HepG2 (cell line): Measurements from ENCODE around the gene GCSAM. TPM values are rescaled to one million over a fixed set of nuclear protein-coding genes. Genes with fewer than 3 reads are reported as not detected.
A peak's percentile ranks its signal among the peaks of the same experiment; 100 is the strongest.

Experiments used
- ATAC-seq: fragments of 200-7000 bp; cut with Tn5 transposase; 3 replicates; pipeline ENCODE4 v1.9.1; 2020; ENCODE audit warnings: mild to moderate bottlenecking, moderate library complexity
- BruUV-seq: library from RNA; stranded (reverse); fragments of 400-500 nt; replicated peaks from 2 replicates; lab custom pipeline; 2021; lab: Mats Ljungman, UMichigan
- CTCF ChIA-PET: fragments of 300-600 bp; formaldehyde crosslinking; extraction: SDS; loops from one replicate; lab custom pipeline; 2021; ENCODE audit warnings: low total read pairs, inconsistent platforms, low intra/inter-chr PET ratio; lab: Yijun Ruan, JAX
- POLR2A ChIA-PET: fragments of 350-600 bp; sonication (Branson Sonifier 250); formaldehyde crosslinking; loops from one replicate; lab custom pipeline; 2020; ENCODE audit warnings: antibody characterized with exemption, inconsistent platforms; lab: Yijun Ruan, JAX
- DNase-seq: peaks from one replicate; pipeline ENCODE4 v3.0.0-alpha.2; 2015; ENCODE audit warnings: low spot score
- FAIRE-seq: peaks from 3 replicates; lab custom pipeline; 2011; peaks lifted over from hg19 to GRCh38; lab: Jason Lieb, UNC
- H2AFZ ChIP-seq: one replicate; pipeline ENCODE4 v1.6.1; 2011; ENCODE audit warnings: low read length, inconsistent platforms
- H3K27ac ChIP-seq: fragments of 300-600 bp; 3 replicates; pipeline ENCODE4 v1.8.0; 2011; ENCODE audit warnings: mixed run types, mild to moderate bottlenecking, mixed read lengths, low read length, inconsistent platforms; ENCODE audit not compliant: insufficient read depth; ENCODE audit errors: extremely low read length
- H3K27me3 ChIP-seq, 2 experiments: fragments of 200-600 bp in 1 of 2; 2 replicates in 1 of 2; 3 replicates in 1 of 2; pipeline versions ENCODE4 v1.6.0 to v1.8.0; 2011; ENCODE audit warnings: low read length in 2 of 2, mild to moderate bottlenecking in 2 of 2, moderate library complexity in 2 of 2, inconsistent platforms in 1 of 2; ENCODE audit not compliant: insufficient read depth in 2 of 2, control insufficient read depth in 1 of 2
- H3K36me3 ChIP-seq, 2 experiments: fragments of 200-600 bp in 1 of 2; replicated peaks in 1 of 2; 2 replicates in 1 of 2; 3 replicates in 1 of 2; pipeline versions ENCODE4 v1.5.1 to v1.8.0; 2011; ENCODE audit warnings: low read length in 2 of 2, inconsistent platforms in 1 of 2; ENCODE audit not compliant: insufficient read depth in 2 of 2, control insufficient read depth in 1 of 2
- H3K4me1 ChIP-seq: 2 replicates; pipeline ENCODE4 v1.5.1; 2012; ENCODE audit warnings: low read length, inconsistent platforms; ENCODE audit not compliant: insufficient read depth
- H3K4me2 ChIP-seq: 2 replicates; pipeline ENCODE4 v1.6.0; 2011; ENCODE audit warnings: low read depth, low read length, inconsistent platforms
- H3K4me3 ChIP-seq, 3 experiments: fragments of 200-600 bp in 1 of 3; sonication (generic), shearing (Covaris generic) in 1 of 3; replicated peaks in 1 of 3; 2 replicates each; pipeline ENCODE4 v1.5.1; 2011 to 2016; ENCODE audit warnings: low read length in 3 of 3, inconsistent platforms in 2 of 3, low read depth in 2 of 3, mild to moderate bottlenecking in 2 of 3, control low read depth in 1 of 3, mixed read lengths in 1 of 3; ENCODE audit not compliant: insufficient read depth in 1 of 3
- H3K79me2 ChIP-seq: one replicate; pipeline ENCODE4 v1.6.1; 2011; ENCODE audit warnings: low read length, inconsistent platforms; ENCODE audit not compliant: insufficient read depth
- H3K9ac ChIP-seq: 2 replicates; pipeline ENCODE4 v1.6.0; 2011; ENCODE audit warnings: mild to moderate bottlenecking, low read depth, low read length, inconsistent platforms; ENCODE audit not compliant: insufficient read depth
- H3K9me3 ChIP-seq: 2 replicates; pipeline ENCODE4 v1.5.1; 2012; ENCODE audit warnings: mild to moderate bottlenecking, low read length
- H4K20me1 ChIP-seq: 2 replicates; pipeline ENCODE4 v1.6.0; 2011; ENCODE audit warnings: inconsistent platforms, mild to moderate bottlenecking, low read length, moderate library complexity; ENCODE audit not compliant: insufficient read depth
- GRHL1 ChIP-seq: sonication (generic); formaldehyde crosslinking; conservative IDR thresholded peaks from 2 replicates; pipeline ENCODE4 v1.8.0; 2022; ENCODE audit warnings: missing genetic modification reagents
- HNF1A ChIP-seq, 2 experiments: sonication (generic) in 1 of 2; formaldehyde crosslinking in 1 of 2; IDR thresholded peaks; 2 replicates each; pipeline versions ENCODE4 v1.4.0 to v1.6.1; 2016 to 2020; ENCODE audit warnings: borderline replicate concordance in 1 of 2, low read depth in 1 of 2, mild to moderate bottlenecking in 1 of 2, missing genetic modification reagents in 1 of 2
- MAFF ChIP-seq: IDR thresholded peaks from 2 replicates; pipeline ENCODE4 v1.6.1; 2011; ENCODE audit warnings: low read depth, low read length, improper control_type of control experiment
- MAFK ChIP-seq, 2 experiments: IDR thresholded peaks in 1 of 2; conservative IDR thresholded peaks in 1 of 2; 2 replicates each; pipeline ENCODE4 v1.6.1; 2011; ENCODE audit warnings: improper control_type of control experiment in 2 of 2, low read length in 2 of 2
- PITX1 ChIP-seq: sonication (generic); formaldehyde crosslinking; IDR thresholded peaks from 2 replicates; pipeline ENCODE4 v1.5.1; 2020; ENCODE audit warnings: mild to moderate bottlenecking, missing genetic modification reagents
- SIX1 ChIP-seq: sonication (generic); formaldehyde crosslinking; IDR thresholded peaks from 2 replicates; pipeline ENCODE4 v1.4.0; 2020; ENCODE audit warnings: missing genetic modification reagents, borderline replicate concordance
- SIX4 ChIP-seq: sonication (generic); formaldehyde crosslinking; IDR thresholded peaks from 2 replicates; pipeline ENCODE4 v1.4.0; 2020; ENCODE audit warnings: missing genetic modification reagents
- SNAI1 ChIP-seq: sonication (generic); formaldehyde crosslinking; IDR thresholded peaks from 2 replicates; pipeline ENCODE4 v1.5.0; 2020; ENCODE audit warnings: mild to moderate bottlenecking, missing genetic modification reagents, borderline replicate concordance
- ZNF816 ChIP-seq: sonication (generic); formaldehyde crosslinking; IDR thresholded peaks from 2 replicates; pipeline ENCODE4 v1.8.0; 2022; ENCODE audit warnings: missing genetic modification reagents, mild to moderate bottlenecking, borderline replicate concordance
- WGBS: methylation state at CpG from one replicate; pipeline ENCODE4 v1.1.6; 2017; ENCODE audit warnings: low lambda C conversion rate; 5-methylcytosine and 5-hydroxymethylcytosine counted together
- in situ Hi-C: cut with HindIII; loops from 2 replicates; pipeline ENCODE4 v1.10.0; 2017; ENCODE audit warnings: low pct_unique_long_range_greater_than_20kb; ENCODE audit not compliant: extremely low pct_ligation_motif_present
- intact Hi-C: fragments of 100-400 bp; cut with micrococcal nuclease; formaldehyde crosslinking; loops from one replicate; pipeline ENCODE4 v1.10.0; 2022; ENCODE audit not compliant: unreplicated experiment
- polyA plus RNA-seq, 8 experiments: library from polyadenylated mRNA; depleted of rRNA in 3 of 8; stranded (reverse) in 7 of 8; unstranded in 1 of 8; fragments of >200 nt; fragmentation: Illumina TruSeq in 4 of 8; extraction: Trizol in 4 of 8; gene quantifications; 2 replicates each; pipeline versions ENCODE4 v1.2.1 to v1.2.3, GENCODE V29; 2011 to 2016; ENCODE audit warnings: low read depth in 4 of 8, missing spikeins in 1 of 8, mixed read lengths in 1 of 8; ENCODE audit not compliant: insufficient read depth in 1 of 8
- total RNA-seq, 5 experiments: library from RNA; depleted of rRNA; stranded (reverse); fragments of >200 nt; fragmentation: Illumina TruSeq; extraction: Trizol; gene quantifications; 2 replicates each; pipeline ENCODE4 v1.2.3, GENCODE V29; 2016; ENCODE audit warnings: low read depth in 1 of 5

Gene GCSAM
- total and polyA plus RNA-seq, 2 of the 13 experiments (the other 11 are each of a cell fraction or from before 2014, with no cell fraction given) = not detected

- peaks cover 9% of the 10 kb centered on the region for H3K4me1 ChIP-seq
- H3K27me3 ChIP-seq = no peaks in the 10 kb centered on the region; a peak in 1 of 5 replicates
- peak; percentile 7 for DNase-seq
- no TSS peak for BruUV-seq
- no peak overlapping the region for H3K4me3 ChIP-seq
- no peaks in the 10 kb centered on the region for H3K9me3 ChIP-seq
- no peak overlapping the region for H3K9ac ChIP-seq
- TF ChIP-seq PITX1 (CRISPR knock-in tag) (no peak), SNAI1 (CRISPR knock-in tag) (no peak), SIX4 (CRISPR knock-in tag) (peak; percentile 81), ZNF816 (CRISPR knock-in tag) (no peak), SIX1 (CRISPR knock-in tag) (peak; percentile 76; the same call in 1 of the 2 replicates)
- TF ChIP-seq, all 625 proteins: peak for 2
- Histone ChIP-seq H3K4me2 (no peak overlapping the region), H3K79me2 (no peaks in the 10 kb centered on the region), H3K27ac (no peak overlapping the region), H3K36me3 (no peaks in the 10 kb centered on the region), H4K20me1 (no peaks in the 10 kb centered on the region), H2AFZ (no peak overlapping the region)
- WGBS = 10% methylated on average over 5 of the region's 5 CpGs
- CTCF ChIA-PET = no interaction called here
- intact Hi-C loops = no loop called here
- FAIRE-seq = no peak
- ATAC-seq = peak; percentile 63
- POLR2A ChIA-PET = no interaction called here
- in situ Hi-C loops = no loop called here
Observed at GRCh38 chr3:112109322-112109721, 23.7 kb downstream of the GCSAM start.

GRCh38 chr3:112104774-112105173 is 28.3 kb downstream of the GCSAM start:
- intact Hi-C loops = no loop called here
- DNase-seq (no peak), FAIRE-seq (no peak), ATAC-seq (no peak)
- no peaks in the 10 kb centered on the region for H4K20me1 ChIP-seq
- no peak overlapping the region for H3K4me2 ChIP-seq
- BruUV-seq = no TSS peak
- in situ Hi-C loops = no loop called here
- ChIA-PET CTCF (no interaction called here), POLR2A (no interaction called here)
- H3K27me3 ChIP-seq = no peaks in the 10 kb centered on the region; a peak in 1 of 5 replicates
- H2AFZ ChIP-seq = no peak overlapping the region
- no peak overlapping the region for H3K9ac ChIP-seq
- H3K4me3 ChIP-seq = no peak overlapping the region
- H3K9me3 ChIP-seq = no peaks in the 10 kb centered on the region
- 35% methylated on average over 2 of the region's 2 CpGs for WGBS
- peaks cover 9% of the 10 kb centered on the region for H3K4me1 ChIP-seq
- no peak overlapping the region for H3K27ac ChIP-seq
- H3K79me2 ChIP-seq = no peaks in the 10 kb centered on the region
- TF ChIP-seq MAFF (peak; percentile 82), MAFK (conservative IDR thresholded peaks at IDR 0.05 in 1 of 2, IDR thresholded peaks at IDR 0.05 in 1 of 2; ENCODE audit: low read length in 2 of 2) (peak; percentile 79 to 90), GRHL1 (no peak), HNF1A (IDR thresholded peaks at IDR 0.05; ENCODE audit: low read depth) (no peak), HNF1A (CRISPR knock-in tag; IDR thresholded peaks at IDR 0.05; ENCODE audit: borderline replicate concordance) (no peak)
- no peaks in the 10 kb centered on the region for H3K36me3 ChIP-seq
